ENCODE results near the gene STUM.

GRCh38 chr1:226651041-226651731, 102.6 kb downstream of the STUM start:
- no peak for TF ChIP-seq EZH2 (IDR thresholded peaks at IDR 0.05; ENCODE audit: low read length, missing control alignments)
- no peak for TF ChIP-seq CTCF (conservative IDR thresholded peaks at IDR 0.05 in 1 of 2, IDR thresholded peaks at IDR 0.05 in 1 of 2; ENCODE audit: low read depth in 1 of 2, low read length in 2 of 2)

Data from fibroblast of lung (primary cell).